Astrocyte (in vitro differentiated cells and primary cell): ENCODE data around the gene OSBPL3.

Source experiments
- EZH2 ChIP-seq: IDR thresholded peaks from 2 replicates; pipeline ENCODE4 v1.6.1; 2012; ENCODE audit warnings: mild to moderate bottlenecking, low read length, inconsistent platforms; ENCODE audit not compliant: insufficient read depth
- TF ChIP-seq, protein P1 (sequence below): IDR thresholded peaks from 2 replicates; pipeline ENCODE4 v1.5.1; 2011; ENCODE audit warnings: low read depth, mild to moderate bottlenecking, inconsistent platforms, low read length, moderate library complexity; ENCODE audit not compliant: insufficient read depth

DNA sequence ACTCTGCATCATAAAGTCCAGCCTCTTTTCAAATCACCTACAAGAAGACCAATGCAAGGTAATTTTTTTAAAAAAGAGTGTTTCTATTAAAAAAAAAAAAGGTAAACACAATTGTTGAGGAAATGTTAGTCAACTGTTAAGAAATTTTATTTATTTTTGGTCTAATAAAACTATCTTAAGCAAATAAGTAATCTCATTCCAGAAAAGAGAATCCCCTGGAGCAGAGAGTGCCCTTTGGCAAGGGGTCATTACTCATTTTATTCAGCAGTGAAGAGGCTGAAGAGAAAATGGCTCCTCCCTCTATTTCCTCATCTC lies 159.3 kb downstream of the OSBPL3 start:
- TF ChIP-seq, protein P1, sequence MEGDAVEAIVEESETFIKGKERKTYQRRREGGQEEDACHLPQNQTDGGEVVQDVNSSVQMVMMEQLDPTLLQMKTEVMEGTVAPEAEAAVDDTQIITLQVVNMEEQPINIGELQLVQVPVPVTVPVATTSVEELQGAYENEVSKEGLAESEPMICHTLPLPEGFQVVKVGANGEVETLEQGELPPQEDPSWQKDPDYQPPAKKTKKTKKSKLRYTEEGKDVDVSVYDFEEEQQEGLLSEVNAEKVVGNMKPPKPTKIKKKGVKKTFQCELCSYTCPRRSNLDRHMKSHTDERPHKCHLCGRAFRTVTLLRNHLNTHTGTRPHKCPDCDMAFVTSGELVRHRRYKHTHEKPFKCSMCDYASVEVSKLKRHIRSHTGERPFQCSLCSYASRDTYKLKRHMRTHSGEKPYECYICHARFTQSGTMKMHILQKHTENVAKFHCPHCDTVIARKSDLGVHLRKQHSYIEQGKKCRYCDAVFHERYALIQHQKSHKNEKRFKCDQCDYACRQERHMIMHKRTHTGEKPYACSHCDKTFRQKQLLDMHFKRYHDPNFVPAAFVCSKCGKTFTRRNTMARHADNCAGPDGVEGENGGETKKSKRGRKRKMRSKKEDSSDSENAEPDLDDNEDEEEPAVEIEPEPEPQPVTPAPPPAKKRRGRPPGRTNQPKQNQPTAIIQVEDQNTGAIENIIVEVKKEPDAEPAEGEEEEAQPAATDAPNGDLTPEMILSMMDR, result no peak
- no peak for TF ChIP-seq EZH2
